NB4 (cell line): ENCODE results near the gene TMCC1.

Experiments used
- DNase-seq: peaks from one replicate; pipeline ENCODE4 v3.0.0; 2010; ENCODE audit warnings: low read depth
- H3K4me3 ChIP-seq: one replicate; pipeline ENCODE4 v1.5.1; 2011; ENCODE audit warnings: mild to moderate bottlenecking, low read depth, low read length, moderate library complexity
- CTCF ChIP-seq: IDR thresholded peaks from one replicate; pipeline ENCODE4 v1.5.1; 2012; ENCODE audit warnings: low read depth, low read length
- MAX ChIP-seq: IDR thresholded peaks from 2 replicates; pipeline ENCODE4 v1.6.1; 2011; ENCODE audit warnings: low read depth, low read length
- MYC ChIP-seq: IDR thresholded peaks from 2 replicates; pipeline ENCODE4 v1.6.1; 2011; ENCODE audit warnings: low read depth, low read length
- POLR2A ChIP-seq: IDR thresholded peaks from 2 replicates; pipeline ENCODE4 v1.6.1; 2011; ENCODE audit warnings: mild to moderate bottlenecking; ENCODE audit not compliant: insufficient read length; ENCODE audit errors: extremely low read depth

The TMCC1 gene

GRCh38 chr3:129618901-129619671, 274.4 kb downstream of the TMCC1 start:
- no peak overlapping the region for H3K4me3 ChIP-seq
- TF ChIP-seq CTCF (no peak), MAX (no peak), MYC (no peak), POLR2A (no peak)
- no peak for DNase-seq

- no peak overlapping the region for H3K4me3 ChIP-seq
- TF ChIP-seq POLR2A, result no peak
- TF ChIP-seq MYC, result no peak
- TF ChIP-seq MAX, result no peak
- TF ChIP-seq CTCF, result no peak
- peak; percentile 57 for DNase-seq
Measured at GRCh38 chr3:129618186-129618820, 275.2 kb downstream of the TMCC1 start.

GRCh38 chr3:129617381-129618185, 275.9 kb downstream of the TMCC1 start:
- H3K4me3 ChIP-seq, result no peak overlapping the region
- TF ChIP-seq MYC (no peak), POLR2A (no peak), MAX (no peak), CTCF (no peak)
- DNase-seq, result no peak

GRCh38 chr3:129616713-129617112, 276.8 kb downstream of the TMCC1 start:
- DNase-seq, result peak; percentile 58
- H3K4me3 ChIP-seq, result no peak overlapping the region

More at GRCh38 chr3:129616713-129617112, 276.8 kb downstream of the TMCC1 start:
- no peak for TF ChIP-seq CTCF
- no peak for TF ChIP-seq MAX
- no peak for TF ChIP-seq POLR2A
- no peak for TF ChIP-seq MYC
